HEK293T (cell line): ENCODE data around the gene NDRG3.

ENCODE experiments used
- ARNT ChIP-seq: fragments of 450-650 bp; IDR thresholded peaks from 2 replicates; pipeline ENCODE4 v1.6.1; 2017; ENCODE audit warnings: mild to moderate bottlenecking
- BHLHE40 ChIP-seq: fragments of 450-650 bp; IDR thresholded peaks from 2 replicates; pipeline ENCODE4 v1.6.1; 2016; ENCODE audit warnings: mild to moderate bottlenecking, moderate library complexity, borderline replicate concordance
- ELF4 ChIP-seq: fragments of 450-650 bp; IDR thresholded peaks from 2 replicates; pipeline ENCODE4 v1.6.1; 2017; ENCODE audit warnings: antibody characterized with exemption
- FOXA1 ChIP-seq: fragments of 450-650 bp; IDR thresholded peaks from 2 replicates; pipeline ENCODE4 v1.6.1; 2016; ENCODE audit warnings: mild to moderate bottlenecking
- FOXK2 ChIP-seq: fragments of 450-650 bp; IDR thresholded peaks from 2 replicates; pipeline ENCODE4 v1.6.1; 2016; ENCODE audit warnings: mild to moderate bottlenecking
- FOXM1 ChIP-seq: fragments of 450-650 bp; IDR thresholded peaks from 2 replicates; pipeline ENCODE4 v1.6.1; 2017; ENCODE audit warnings: mild to moderate bottlenecking, borderline replicate concordance
- ZNF384 ChIP-seq: fragments of 450-650 bp; IDR thresholded peaks from 2 replicates; pipeline ENCODE4 v1.6.1; 2016

- TF ChIP-seq FOXA1 = no peak
- no peak for TF ChIP-seq ELF4
- TF ChIP-seq ARNT = no peak
- no peak for TF ChIP-seq BHLHE40
- TF ChIP-seq FOXK2 = no peak
- TF ChIP-seq ZNF384 = no peak
- no peak for TF ChIP-seq FOXM1
These were observed 16.9 kb downstream of the NDRG3 start for GRCh38 chr20:36728986-36729385.
